ENCODE results near the gene CASZ1. TPM values are rescaled to one million over a fixed set of nuclear protein-coding genes. Genes with fewer than 3 reads are reported as not detected.

CASZ1 gene
- total and polyA plus RNA-seq, 9 of the 15 experiments (the other 6 are each of a cell fraction or from before 2014, with no cell fraction given), result 0.01 to 4.0 (median 0.76) TPM; not detected in 1

- 82% methylated on average over 8 of the region's 8 CpGs for WGBS (ENCODE audit: insufficient coverage, low coverage, missing lambda C conversion rate)
- CTCF ChIA-PET (ENCODE audit: low intra/inter-chr PET ratio), result no interaction called here
These were observed 162.4 kb downstream of the CASZ1 start for GRCh38 chr1:10634075-10634427.

More at GRCh38 chr1:10634075-10634427, 162.4 kb downstream of the CASZ1 start:
- TF ChIP-seq SETDB1 (IDR thresholded peaks at IDR 0.05; ENCODE audit: low read length), result no peak
- TF ChIP-seq ZBTB8A (IDR thresholded peaks at IDR 0.05; ENCODE audit: partially characterized antibody), result no peak
- TF ChIP-seq, protein P1, sequence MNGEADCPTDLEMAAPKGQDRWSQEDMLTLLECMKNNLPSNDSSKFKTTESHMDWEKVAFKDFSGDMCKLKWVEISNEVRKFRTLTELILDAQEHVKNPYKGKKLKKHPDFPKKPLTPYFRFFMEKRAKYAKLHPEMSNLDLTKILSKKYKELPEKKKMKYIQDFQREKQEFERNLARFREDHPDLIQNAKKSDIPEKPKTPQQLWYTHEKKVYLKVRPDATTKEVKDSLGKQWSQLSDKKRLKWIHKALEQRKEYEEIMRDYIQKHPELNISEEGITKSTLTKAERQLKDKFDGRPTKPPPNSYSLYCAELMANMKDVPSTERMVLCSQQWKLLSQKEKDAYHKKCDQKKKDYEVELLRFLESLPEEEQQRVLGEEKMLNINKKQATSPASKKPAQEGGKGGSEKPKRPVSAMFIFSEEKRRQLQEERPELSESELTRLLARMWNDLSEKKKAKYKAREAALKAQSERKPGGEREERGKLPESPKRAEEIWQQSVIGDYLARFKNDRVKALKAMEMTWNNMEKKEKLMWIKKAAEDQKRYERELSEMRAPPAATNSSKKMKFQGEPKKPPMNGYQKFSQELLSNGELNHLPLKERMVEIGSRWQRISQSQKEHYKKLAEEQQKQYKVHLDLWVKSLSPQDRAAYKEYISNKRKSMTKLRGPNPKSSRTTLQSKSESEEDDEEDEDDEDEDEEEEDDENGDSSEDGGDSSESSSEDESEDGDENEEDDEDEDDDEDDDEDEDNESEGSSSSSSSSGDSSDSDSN (IDR thresholded peaks at IDR 0.05; ENCODE audit: borderline replicate concordance in 1 of 2, low read depth in 2 of 2, low read length in 2 of 2), result no peak
- no peak for TF ChIP-seq HDAC3 (IDR thresholded peaks at IDR 0.05; ENCODE audit: borderline replicate concordance, partially characterized antibody)
- TF ChIP-seq ZC3H4 (CRISPR knock-in tag; IDR thresholded peaks at IDR 0.05; ENCODE audit: borderline replicate concordance), result no peak
- no peak for TF ChIP-seq MEF2D (tag; conservative IDR thresholded peaks at IDR 0.05; ENCODE audit: low read depth)
- TF ChIP-seq KAT8 (IDR thresholded peaks at IDR 0.05; ENCODE audit: low read depth), result no peak
- no peak for TF ChIP-seq HOMEZ (CRISPR knock-in tag; IDR thresholded peaks at IDR 0.05)
- no peak for TF ChIP-seq ZBTB1 (CRISPR knock-in tag; IDR thresholded peaks at IDR 0.05; ENCODE audit: borderline replicate concordance, low read depth)
- TF ChIP-seq HDAC1 (IDR thresholded peaks at IDR 0.05), result no peak
- no peak for TF ChIP-seq CAMTA2 (CRISPR knock-in tag; conservative IDR thresholded peaks at IDR 0.05)
- no peak for TF ChIP-seq FOXA1 (IDR thresholded peaks at IDR 0.05; ENCODE audit: borderline replicate concordance)
- TF ChIP-seq, protein P2, sequence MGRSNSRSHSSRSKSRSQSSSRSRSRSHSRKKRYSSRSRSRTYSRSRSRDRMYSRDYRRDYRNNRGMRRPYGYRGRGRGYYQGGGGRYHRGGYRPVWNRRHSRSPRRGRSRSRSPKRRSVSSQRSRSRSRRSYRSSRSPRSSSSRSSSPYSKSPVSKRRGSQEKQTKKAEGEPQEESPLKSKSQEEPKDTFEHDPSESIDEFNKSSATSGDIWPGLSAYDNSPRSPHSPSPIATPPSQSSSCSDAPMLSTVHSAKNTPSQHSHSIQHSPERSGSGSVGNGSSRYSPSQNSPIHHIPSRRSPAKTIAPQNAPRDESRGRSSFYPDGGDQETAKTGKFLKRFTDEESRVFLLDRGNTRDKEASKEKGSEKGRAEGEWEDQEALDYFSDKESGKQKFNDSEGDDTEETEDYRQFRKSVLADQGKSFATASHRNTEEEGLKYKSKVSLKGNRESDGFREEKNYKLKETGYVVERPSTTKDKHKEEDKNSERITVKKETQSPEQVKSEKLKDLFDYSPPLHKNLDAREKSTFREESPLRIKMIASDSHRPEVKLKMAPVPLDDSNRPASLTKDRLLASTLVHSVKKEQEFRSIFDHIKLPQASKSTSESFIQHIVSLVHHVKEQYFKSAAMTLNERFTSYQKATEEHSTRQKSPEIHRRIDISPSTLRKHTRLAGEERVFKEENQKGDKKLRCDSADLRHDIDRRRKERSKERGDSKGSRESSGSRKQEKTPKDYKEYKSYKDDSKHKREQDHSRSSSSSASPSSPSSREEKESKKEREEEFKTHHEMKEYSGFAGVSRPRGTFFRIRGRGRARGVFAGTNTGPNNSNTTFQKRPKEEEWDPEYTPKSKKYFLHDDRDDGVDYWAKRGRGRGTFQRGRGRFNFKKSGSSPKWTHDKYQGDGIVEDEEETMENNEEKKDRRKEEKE (IDR thresholded peaks at IDR 0.05; ENCODE audit: borderline replicate concordance in 1 of 2, control insufficient read depth in 1 of 2, low read depth in 2 of 2, low read length in 1 of 2), result no peak
- TF ChIP-seq MAFK (IDR thresholded peaks at IDR 0.05; ENCODE audit: low read length), result no peak
- no peak for TF ChIP-seq BRD9 (IDR thresholded peaks at IDR 0.05; ENCODE audit: low read depth, partially characterized antibody)
- Histone ChIP-seq H2AFZ (ENCODE audit: low read depth, low read length) (no peak overlapping the region), H3K79me2 (ENCODE audit: control insufficient read depth, insufficient read depth, low read length) (no peaks in the 10 kb centered on the region), H3K36me3 (ENCODE audit: control insufficient read depth, insufficient read depth, low read length) (peaks cover 24% of the 10 kb centered on the region; the same call in 1 of the 3 replicates), H3K9me1 (ENCODE audit: control insufficient read depth, insufficient read depth, low read length) (peaks cover 3% of the 10 kb centered on the region), H3K9ac (ENCODE audit: insufficient read depth in 1 of 2, low read depth in 2 of 2, low read length in 2 of 2) (no peak overlapping the region), H3K27me3 (ENCODE audit: control insufficient read depth in 2 of 2, insufficient read depth in 2 of 2, low read length in 2 of 2) (peaks cover 0 to 5% of the 10 kb centered on the region in 2 experiments; a peak in 1 of 5 replicates), H3K27ac (ENCODE audit: extremely low read depth, low read depth, low read length) (no peak overlapping the region), H3K4me2 (ENCODE audit: insufficient read depth, low read length) (no peak overlapping the region), H3K9me3 (replicated peaks; ENCODE audit: control insufficient read depth, insufficient read depth, low read depth, low read length) (no peaks in the 10 kb centered on the region), H3K4me1 (replicated peaks in 1 of 2; ENCODE audit: control insufficient read depth in 2 of 2, insufficient read depth in 2 of 2, low read length in 2 of 2) (peaks cover 0 to 48% of the 10 kb centered on the region in 2 experiments; a peak in 1 of 5 replicates), H4K20me1 (replicated peaks; ENCODE audit: control insufficient read depth, insufficient read depth, low read length) (no peaks in the 10 kb centered on the region), H3K4me3 (no peak overlapping the region)
- ATAC-seq (no peak; the same call in 2 of the 3 replicates), DNase-seq (ENCODE audit: extremely low read depth in 1 of 4, low spot score in 3 of 4) (no peak), FAIRE-seq (no peak)
- BruUV-seq (replicated peaks), result no TSS peak
- POLR2A ChIA-PET, result interaction anchor here (0.6 to 2.2 kb wide), 2 partner anchors 10 to 32 kb away, joined by 3 to 6 read pairs; no protein-coding TSS in a partner anchor
- intact Hi-C loops (cut with micrococcal nuclease) (no loop called here), in situ Hi-C loops (cut with MboI) (no loop called here)
